ENCODE results near the gene PAQR4. TPM values are rescaled to one million over a fixed set of nuclear protein-coding genes. Genes with fewer than 3 reads are reported as not detected.

Gene PAQR4
- polyA plus RNA-seq, 3 donors: 6.3 to 14.2 (median 8.9) TPM

DNA sequence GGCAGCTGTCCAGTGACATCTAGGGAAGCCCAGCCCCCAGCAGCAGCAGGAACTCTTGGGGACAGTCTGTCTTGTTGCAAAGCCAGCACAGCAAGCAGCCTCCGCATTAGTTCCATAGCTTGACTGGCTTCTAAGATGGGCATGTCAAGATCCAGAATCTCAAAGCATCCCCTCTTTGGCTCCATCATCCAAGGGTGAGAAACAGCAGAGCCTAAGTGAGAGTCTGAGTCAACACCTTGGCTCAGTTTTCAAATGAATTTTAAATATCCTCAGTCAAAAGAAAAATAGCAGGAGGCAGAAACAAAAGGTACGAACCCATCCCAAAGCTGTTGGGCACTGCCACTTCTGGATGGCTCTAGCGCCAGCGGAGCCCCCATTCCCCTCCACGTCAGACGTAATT is 45.8 kb downstream of the PAQR4 start:
- no peak overlapping the region for H3K27ac ChIP-seq (ENCODE audit: low read depth in 1 of 2, low read length in 2 of 2)
- Mint-ChIP-seq H3K27ac (no peak overlapping the region), H3K4me3 (no peak overlapping the region), H3K36me3 (no peaks in the 10 kb centered on the region), H3K9me3 (peaks cover 0 to 3% (median 0%) of the 10 kb centered on the region in 7 donors), H3K4me1 (peaks cover 18% of the 10 kb centered on the region), H3K27me3 (ENCODE audit: low read depth in 3 of 3) (peaks cover 47 to 69% (median 54%) of the 10 kb centered on the region in 3 donors)
- no peak overlapping the region for H3K9ac ChIP-seq (ENCODE audit: insufficient read depth, low read length, poor library complexity, severe bottlenecking)
- H3K9me3 ChIP-seq (replicated peaks in 1 of 2; ENCODE audit: control insufficient read depth in 1 of 2, insufficient read depth in 1 of 2, low read length in 2 of 2): no peaks in the 10 kb centered on the region
- H3K4me1 ChIP-seq (ENCODE audit: control insufficient read depth in 1 of 2, insufficient read depth in 2 of 2, low read length in 2 of 2): peaks cover 15 to 19% of the 10 kb centered on the region in 2 donors
- intact Hi-C loops (cut with micrococcal nuclease): loop anchor here in 1 of 2 donors (2.0 kb wide), 1 partner anchor 14 kb away; no protein-coding TSS in a partner anchor
- TF ChIP-seq, protein P1, sequence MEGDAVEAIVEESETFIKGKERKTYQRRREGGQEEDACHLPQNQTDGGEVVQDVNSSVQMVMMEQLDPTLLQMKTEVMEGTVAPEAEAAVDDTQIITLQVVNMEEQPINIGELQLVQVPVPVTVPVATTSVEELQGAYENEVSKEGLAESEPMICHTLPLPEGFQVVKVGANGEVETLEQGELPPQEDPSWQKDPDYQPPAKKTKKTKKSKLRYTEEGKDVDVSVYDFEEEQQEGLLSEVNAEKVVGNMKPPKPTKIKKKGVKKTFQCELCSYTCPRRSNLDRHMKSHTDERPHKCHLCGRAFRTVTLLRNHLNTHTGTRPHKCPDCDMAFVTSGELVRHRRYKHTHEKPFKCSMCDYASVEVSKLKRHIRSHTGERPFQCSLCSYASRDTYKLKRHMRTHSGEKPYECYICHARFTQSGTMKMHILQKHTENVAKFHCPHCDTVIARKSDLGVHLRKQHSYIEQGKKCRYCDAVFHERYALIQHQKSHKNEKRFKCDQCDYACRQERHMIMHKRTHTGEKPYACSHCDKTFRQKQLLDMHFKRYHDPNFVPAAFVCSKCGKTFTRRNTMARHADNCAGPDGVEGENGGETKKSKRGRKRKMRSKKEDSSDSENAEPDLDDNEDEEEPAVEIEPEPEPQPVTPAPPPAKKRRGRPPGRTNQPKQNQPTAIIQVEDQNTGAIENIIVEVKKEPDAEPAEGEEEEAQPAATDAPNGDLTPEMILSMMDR (IDR thresholded peaks at IDR 0.05): no peak
- H2AFZ ChIP-seq (ENCODE audit: insufficient read depth, low read depth, low read length, poor library complexity, severe bottlenecking): no peak overlapping the region
- H3K27me3 ChIP-seq (ENCODE audit: control insufficient read depth in 2 of 2, insufficient read depth in 2 of 2, low read length in 2 of 2): peaks cover 0 to 51% of the 10 kb centered on the region in 2 donors
- no peaks in the 10 kb centered on the region for H4K20me1 ChIP-seq (ENCODE audit: insufficient read depth, low read length)
- 94% methylated on average over 2 of the region's 6 CpGs for WGBS (ENCODE audit: insufficient coverage)
- no peaks in the 10 kb centered on the region for H3K79me2 ChIP-seq (ENCODE audit: insufficient read depth, low read length)
- no peak overlapping the region for H3K4me2 ChIP-seq (replicated peaks; ENCODE audit: extremely low read depth, low read length, poor library complexity, severe bottlenecking)
- no peak for DNase-seq
- H3K36me3 ChIP-seq (replicated peaks in 1 of 2; ENCODE audit: control insufficient read depth in 1 of 2, insufficient read depth in 2 of 2, low read length in 2 of 2): no peaks in the 10 kb centered on the region
- H3K4me3 ChIP-seq (replicated peaks in 1 of 3; ENCODE audit: low read depth in 2 of 3, low read length in 3 of 3): no peak overlapping the region

DNA sequence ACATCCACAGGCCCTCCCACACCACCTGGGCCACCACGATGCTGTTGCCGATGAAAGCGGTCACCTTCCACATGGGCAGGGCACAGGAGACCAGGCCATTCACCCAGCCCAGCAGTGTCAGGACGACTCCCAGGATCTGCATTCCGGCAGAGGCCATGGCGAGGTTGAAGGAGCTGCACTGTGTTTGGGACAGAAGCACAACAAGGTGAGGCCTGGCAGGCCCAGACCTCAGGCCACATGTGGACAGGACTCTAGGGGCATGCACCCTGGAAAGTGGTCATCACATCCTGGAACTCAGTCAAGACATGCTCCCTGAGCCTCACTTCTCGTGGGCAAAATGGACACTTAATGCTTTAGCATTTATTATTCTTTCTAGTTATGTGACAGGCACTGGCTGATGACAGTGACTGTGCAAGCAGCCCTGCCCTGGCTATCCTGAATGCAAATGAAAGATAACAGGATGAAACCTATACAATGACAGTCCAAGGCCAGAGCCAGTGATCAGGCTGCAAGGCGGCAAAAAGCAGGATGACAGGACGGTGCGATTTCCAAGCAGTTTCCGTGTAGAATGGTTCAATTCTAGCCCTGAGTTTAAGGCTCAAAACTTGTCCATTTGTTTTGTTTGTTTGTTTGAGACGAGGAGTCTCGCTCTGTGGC is 46.8 kb downstream of the PAQR4 start:
- Mint-ChIP-seq H3K27me3 (ENCODE audit: low read depth in 3 of 3) (peaks cover 45 to 70% (median 54%) of the 10 kb centered on the region in 3 donors), H3K4me1 (peaks cover 22% of the 10 kb centered on the region), H3K4me3 (no peak overlapping the region), H3K27ac (peak overlapping the region in 1 of 7 donors; percentile 27), H3K9me3 (peaks cover 0 to 4% (median 0%) of the 10 kb centered on the region in 7 donors), H3K36me3 (no peaks in the 10 kb centered on the region)
- peaks cover 23 to 27% of the 10 kb centered on the region in 2 donors for H3K4me1 ChIP-seq (ENCODE audit: control insufficient read depth in 1 of 2, insufficient read depth in 2 of 2, low read length in 2 of 2)
- no peaks in the 10 kb centered on the region for H3K79me2 ChIP-seq (ENCODE audit: insufficient read depth, low read length)
- no peak overlapping the region for H3K9ac ChIP-seq (ENCODE audit: insufficient read depth, low read length, poor library complexity, severe bottlenecking)
- no peak overlapping the region for H3K27ac ChIP-seq (ENCODE audit: low read depth in 1 of 2, low read length in 2 of 2)
- WGBS (ENCODE audit: insufficient coverage): 98% methylated on average over 9 of the region's 13 CpGs
- TF ChIP-seq, protein P1 (IDR thresholded peaks at IDR 0.05): no peak
- no peak overlapping the region for H3K4me3 ChIP-seq (replicated peaks in 1 of 3; ENCODE audit: low read depth in 2 of 3, low read length in 3 of 3)
- H2AFZ ChIP-seq (ENCODE audit: insufficient read depth, low read depth, low read length, poor library complexity, severe bottlenecking): no peak overlapping the region
- peaks cover 6% of the 10 kb centered on the region for H4K20me1 ChIP-seq (ENCODE audit: insufficient read depth, low read length)
- no peak overlapping the region for H3K4me2 ChIP-seq (replicated peaks; ENCODE audit: extremely low read depth, low read length, poor library complexity, severe bottlenecking)
- H3K27me3 ChIP-seq (ENCODE audit: control insufficient read depth in 2 of 2, insufficient read depth in 2 of 2, low read length in 2 of 2): peaks cover 0 to 51% of the 10 kb centered on the region in 2 donors
- H3K9me3 ChIP-seq (replicated peaks in 1 of 2; ENCODE audit: control insufficient read depth in 1 of 2, insufficient read depth in 1 of 2, low read length in 2 of 2): no peaks in the 10 kb centered on the region
- no peaks in the 10 kb centered on the region for H3K36me3 ChIP-seq (replicated peaks in 1 of 2; ENCODE audit: control insufficient read depth in 1 of 2, insufficient read depth in 2 of 2, low read length in 2 of 2)
- intact Hi-C loops (cut with micrococcal nuclease): loop anchor here in 1 of 2 donors (2.0 kb wide), 1 partner anchor 15 kb away; no protein-coding TSS in a partner anchor
- no peak for DNase-seq
